HG03060 (cell line): ENCODE results near the gene TRPM3.

Experiments
- ATAC-seq: cut with Tn5 transposase; IDR thresholded peaks from one replicate; pipeline ENCODE4 v1.9.1; 2021; ENCODE audit warnings: low read depth, moderate number of reproducible peaks; ENCODE audit not compliant: unreplicated experiment

TRPM3 gene

DNA sequence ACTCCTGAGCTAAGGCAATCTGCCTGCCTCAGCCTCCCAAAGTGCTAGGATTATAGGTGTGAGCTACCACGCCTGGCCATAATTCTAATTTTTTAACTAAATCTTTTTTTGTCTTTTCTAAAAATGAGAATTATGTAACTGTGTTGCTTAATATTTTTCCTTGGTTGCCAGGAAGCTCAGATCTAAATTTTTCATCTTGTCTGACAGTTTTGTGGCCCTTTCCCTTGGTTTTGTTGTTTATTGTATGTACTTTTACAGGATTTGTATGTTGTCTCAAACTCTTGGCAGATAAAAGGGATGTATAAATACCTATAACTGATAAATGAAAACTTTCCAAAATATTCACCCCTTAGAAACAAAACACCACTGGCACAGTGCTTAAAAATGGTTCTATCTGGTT lies 618.7 kb downstream of the TRPM3 start:
- no peak for ATAC-seq

DNA sequence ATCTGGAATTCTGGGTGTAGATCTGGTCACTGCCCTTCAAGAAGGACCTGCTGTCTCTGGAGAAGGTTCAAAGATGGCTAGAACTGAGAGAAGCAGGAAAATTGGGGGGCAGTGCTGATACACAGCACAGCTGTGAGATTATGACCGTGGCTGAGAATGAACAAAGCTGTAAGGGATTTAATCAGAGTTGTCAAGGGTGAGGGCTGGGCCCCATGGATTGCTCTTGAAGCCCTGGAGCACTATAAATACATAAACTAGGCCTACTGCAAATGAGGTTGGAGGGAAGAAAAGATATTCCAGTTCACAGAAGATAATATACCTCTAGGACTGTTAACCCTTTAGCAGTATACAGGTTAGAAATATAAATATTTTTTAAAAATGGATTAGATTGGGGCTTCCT lies 620.6 kb downstream of the TRPM3 start:
- ATAC-seq: no peak

- ATAC-seq: no peak
Measured at GRCh38 chr9:70499621-70500020, 621.8 kb downstream of the TRPM3 start.

- no peak for ATAC-seq
Measured at GRCh38 chr9:70498866-70499265, 622.6 kb downstream of the TRPM3 start.

DNA sequence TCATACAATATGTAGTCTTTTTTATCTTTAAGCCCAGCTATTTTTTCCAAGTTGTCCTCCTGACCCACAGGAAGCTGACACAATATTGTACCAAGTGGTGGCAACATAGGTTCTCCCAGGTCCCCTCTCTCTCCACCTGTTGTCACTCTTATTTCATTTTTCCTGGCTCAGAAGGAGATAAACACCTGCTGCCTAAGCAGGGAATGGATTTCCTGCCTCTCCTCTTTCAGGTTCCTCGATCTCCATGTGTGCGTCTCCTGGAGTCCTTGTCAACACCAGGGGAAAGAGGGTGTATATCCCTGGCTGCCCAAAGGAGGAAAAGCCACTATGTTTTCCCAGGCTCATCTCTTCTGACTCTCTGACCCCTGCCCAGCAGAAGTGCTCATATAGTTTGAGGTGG lies 625.2 kb downstream of the TRPM3 start:
- no peak for ATAC-seq

DNA sequence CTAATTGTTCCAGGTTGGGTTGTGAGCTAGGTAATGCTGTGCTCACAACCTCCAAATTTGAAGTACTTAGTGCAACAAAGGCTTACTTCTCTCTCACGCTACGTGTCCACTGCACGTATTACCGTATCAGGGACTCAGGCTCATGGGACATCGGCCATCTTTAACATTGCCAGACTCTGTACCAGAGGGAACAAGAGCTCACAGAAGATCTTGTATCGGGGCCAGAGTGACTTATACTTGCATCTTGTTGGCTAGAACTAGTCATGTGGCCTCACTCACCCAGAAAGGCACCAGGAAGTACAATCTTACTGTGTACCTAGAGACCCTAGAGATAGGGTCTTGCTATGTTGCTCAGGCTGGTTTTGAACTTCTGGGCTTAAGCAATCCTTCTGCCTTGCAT lies 625.9 kb downstream of the TRPM3 start:
- no peak for ATAC-seq

DNA sequence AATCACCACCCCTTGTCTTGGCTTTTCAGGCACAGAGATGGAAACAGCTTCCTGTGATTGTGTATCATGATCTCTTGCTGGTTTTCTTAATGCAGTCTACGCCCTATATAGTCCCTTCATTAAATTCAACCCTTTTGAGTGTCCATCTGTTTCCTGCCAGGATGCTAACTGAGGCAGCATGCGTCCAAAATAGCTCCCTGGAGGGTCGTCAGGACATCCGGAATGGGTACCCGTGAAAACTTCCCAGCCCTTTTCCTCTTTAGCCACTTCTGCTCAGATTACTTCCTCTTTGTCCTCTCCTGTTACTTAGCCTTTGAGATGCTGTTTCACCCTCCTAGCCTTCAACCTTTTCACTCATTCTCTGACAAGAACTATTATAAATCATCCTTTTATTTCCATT lies 627.2 kb downstream of the TRPM3 start:
- ATAC-seq: no peak

- no peak for ATAC-seq
Measured at GRCh38 chr9:70493029-70493428, 628.4 kb downstream of the TRPM3 start.

DNA sequence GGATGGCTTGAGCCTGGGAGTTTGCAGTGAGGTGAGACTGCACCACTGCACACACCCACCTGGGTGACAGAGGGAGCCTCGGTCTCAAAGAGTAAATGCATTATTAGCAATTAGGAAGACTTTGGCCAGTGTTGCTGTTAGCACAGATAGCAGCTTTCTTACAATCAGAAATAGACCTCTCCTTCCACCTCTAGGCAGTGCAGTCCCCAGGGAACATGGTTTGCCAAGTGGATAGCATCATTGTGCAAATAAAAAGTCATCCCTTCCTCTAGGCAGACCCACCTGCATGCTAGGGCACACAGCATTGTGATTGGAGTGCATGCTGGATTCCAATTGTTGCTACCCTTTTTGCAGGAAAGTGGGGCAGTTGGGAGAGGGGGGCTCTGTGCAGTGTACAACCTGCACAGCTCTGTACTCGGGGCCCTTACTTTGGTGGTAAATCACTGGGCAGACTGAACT lies 629.1 kb downstream of the TRPM3 start:
- no peak for ATAC-seq

- ATAC-seq: no peak
Measured at GRCh38 chr9:70491426-70492318, 629.7 kb downstream of the TRPM3 start.

DNA sequence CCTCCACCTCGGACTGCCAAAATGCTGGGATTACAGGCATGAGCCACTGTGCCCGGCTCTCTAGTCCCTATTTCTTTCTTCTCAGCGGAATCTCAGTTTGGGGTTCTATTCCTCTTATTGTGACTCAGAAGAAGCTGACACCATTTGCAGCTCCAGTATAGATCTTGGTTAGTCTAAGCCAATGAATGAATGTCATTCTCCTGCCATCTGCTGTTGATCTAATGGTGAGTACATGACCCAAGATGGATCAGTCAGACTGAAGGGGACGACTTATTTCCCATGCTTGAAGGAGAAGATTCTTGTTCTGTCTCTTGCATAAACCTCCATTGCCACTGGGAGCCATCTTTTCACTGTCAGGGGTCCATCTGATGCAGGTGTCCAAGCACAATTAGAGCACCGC lies 630.9 kb downstream of the TRPM3 start:
- no peak for ATAC-seq

DNA sequence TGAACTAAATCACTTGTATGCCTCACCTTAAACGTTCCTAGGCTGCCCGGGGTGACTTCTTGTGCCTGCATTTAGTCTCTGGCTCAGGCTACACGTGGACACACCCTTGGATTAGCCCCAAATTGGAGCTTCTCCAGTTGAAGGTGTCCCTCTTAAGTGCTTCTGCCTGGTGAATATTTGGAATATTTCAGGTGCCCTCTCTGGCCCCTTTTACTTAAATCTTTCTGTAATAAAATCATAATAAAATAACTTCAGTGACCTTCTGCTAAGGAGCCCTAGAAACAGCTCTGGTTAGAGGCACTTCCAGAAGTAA lies 632.7 kb downstream of the TRPM3 start:
- no peak for ATAC-seq

DNA sequence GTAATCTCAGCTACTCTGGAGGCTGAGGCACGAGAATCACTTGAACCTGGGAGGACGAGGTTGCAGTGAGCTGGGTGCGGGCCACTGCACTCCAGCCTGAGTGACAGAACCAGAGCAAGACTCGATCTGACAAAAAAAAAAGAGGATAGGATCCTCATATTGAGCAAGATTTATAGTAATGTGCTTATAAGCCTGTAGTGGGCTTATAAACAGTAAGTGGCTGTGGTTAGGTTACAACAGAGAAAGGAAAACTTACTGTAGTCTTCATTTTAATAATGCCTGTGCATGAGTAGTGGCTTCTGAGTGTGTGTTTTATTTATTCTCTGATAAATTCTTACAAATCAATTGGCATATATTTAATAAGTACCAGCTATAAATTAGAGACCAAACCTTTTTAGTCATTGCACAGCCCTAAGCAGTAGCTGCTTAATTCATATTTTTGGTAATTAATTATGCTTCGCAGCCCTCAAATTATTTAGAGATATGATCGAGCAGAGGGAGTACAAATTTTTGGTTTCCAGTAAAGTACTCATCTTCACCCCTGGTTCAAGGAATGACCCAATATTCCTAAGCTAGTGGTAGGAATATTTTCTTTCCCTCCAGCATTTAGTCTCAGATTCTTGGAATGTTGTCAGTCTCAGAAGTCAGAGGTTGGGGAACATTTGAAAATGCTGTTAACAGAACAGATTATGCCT lies 633.2 kb downstream of the TRPM3 start:
- no peak for ATAC-seq

- ATAC-seq: no peak
Measured at GRCh38 chr9:70486127-70486526, 635.3 kb downstream of the TRPM3 start.

DNA sequence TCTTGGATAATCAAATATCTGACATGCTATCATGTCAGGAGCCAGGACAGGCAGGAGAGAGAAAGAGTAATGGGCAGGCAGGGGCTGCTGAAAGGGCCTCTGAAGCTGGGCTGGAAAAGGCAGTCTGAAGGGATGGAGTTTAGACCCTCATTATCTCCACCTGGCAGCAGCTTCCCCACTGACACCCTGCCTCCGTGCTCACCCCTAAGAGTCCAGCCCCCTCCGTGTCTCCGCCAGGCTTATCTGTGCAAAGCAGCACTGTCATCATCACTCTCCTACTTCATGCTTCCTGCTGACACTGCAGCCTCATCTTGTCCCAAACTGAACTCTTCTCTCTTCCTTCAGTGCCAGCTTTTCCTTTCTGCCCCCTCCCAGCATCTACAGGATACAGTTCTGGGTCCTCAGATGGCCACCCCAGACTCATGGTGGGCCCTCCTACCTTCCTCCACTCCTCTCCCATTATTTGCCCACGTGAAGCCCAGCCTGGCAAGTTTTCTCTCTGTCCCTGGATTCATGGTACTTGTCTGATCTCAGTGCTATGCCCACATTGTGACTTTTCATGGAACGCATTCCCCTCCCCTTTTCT lies 636.1 kb downstream of the TRPM3 start:
- no peak for ATAC-seq

DNA sequence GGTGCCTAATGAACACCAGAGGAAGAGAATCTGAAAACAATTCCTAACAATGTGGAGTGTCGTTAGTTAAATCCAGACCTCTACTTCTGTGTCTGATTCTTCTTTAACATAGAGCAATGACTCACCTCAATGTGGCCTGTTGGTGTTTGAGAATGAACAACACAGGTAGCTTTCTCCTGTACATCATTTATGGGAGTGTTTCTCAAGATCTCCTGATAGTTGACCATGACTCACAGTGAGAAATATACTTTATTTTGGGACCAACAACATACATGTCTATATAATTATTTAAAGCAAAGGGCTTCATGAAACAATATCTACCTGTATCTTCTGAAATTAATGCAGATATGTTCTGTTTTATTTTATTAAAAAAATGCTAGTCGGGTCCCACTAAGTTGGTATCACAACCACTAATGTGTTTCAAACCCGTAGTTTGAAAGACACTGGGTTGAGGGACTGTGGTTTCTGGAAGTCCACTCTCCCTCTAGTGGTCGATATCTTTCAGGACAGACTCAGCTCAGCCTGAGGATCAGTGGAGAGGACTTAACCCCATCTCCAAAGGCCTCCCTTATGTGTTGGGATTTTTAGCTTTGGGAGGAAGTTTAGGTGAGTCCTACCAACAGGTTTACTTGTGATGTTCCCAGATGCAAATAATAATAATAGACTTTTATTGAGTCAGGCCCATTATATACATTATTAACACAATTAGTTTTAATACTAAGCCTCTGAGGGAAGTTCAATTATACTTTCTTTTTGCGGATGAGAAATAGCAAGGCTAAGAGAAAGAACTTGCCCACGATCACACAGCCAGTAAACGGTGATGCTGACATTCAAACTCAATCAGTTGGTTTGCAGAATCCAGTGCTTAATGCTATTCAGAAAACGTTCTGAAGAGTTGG lies 636.9 kb downstream of the TRPM3 start:
- ATAC-seq: no peak

- no peak for ATAC-seq
Measured at GRCh38 chr9:70481471-70481870, 640.0 kb downstream of the TRPM3 start.

GRCh38 chr9:70480405-70480980 lies 640.9 kb downstream of the TRPM3 start:
- no peak for ATAC-seq

DNA sequence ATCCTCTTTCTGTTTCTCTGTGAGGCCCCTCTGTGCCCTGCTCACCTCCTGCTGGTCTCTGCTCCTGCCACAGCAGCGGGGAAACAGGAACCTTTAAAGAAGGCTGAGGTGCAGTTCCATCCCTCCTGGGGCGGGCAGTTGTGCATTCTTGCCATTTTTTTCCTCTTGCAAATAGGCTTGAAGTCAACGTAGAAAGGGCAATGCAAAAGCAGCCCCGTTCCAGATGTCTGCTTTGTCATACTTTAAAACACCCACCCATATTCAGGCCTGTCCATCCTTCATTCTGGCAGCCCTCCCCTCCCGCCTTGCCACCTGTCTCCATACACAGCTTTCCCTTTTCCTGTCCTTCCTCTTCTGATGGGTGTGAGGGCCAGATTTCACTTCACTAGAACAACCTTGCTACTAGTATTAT lies 641.5 kb downstream of the TRPM3 start:
- no peak for ATAC-seq
